Activated gamma-delta T cell treated with anti-CD3 and anti-CD28 coated beads, Interleukin-2, amount 50 U/mL, for 16 hours (primary cell): ENCODE data around the gene ITGB4.
"Not testable (repeated sequence)": the region's sequence is repeated elsewhere in the genome, so short reads cannot be mapped to it uniquely, and the experiment has no call there.

ENCODE experiments used
- DNase-seq: peaks from one replicate; pipeline ENCODE4 v3.0.0-alpha.2; 2020; ENCODE audit warnings: low read depth

Gene ITGB4

GRCh38 chr17:75753514-75754377 lies 32.5 kb downstream of the ITGB4 start:
- DNase-seq = peak; percentile 60

- DNase-seq = no peak
Measured at GRCh38 chr17:75754378-75755204, 33.3 kb downstream of the ITGB4 start.

- no peak for DNase-seq
Measured at GRCh38 chr17:75755205-75755901, 34.1 kb downstream of the ITGB4 start.

- DNase-seq = no peak
Measured at GRCh38 chr17:75755990-75756389, 34.7 kb downstream of the ITGB4 start.

- no peak for DNase-seq
Measured at GRCh38 chr17:75756451-75757085, 35.3 kb downstream of the ITGB4 start.

- no peak for DNase-seq
Measured at GRCh38 chr17:75757086-75757681, 35.9 kb downstream of the ITGB4 start.

GRCh38 chr17:75758131-75758905 lies 37.1 kb downstream of the ITGB4 start:
- DNase-seq = no peak

GRCh38 chr17:75759457-75759856 lies 38.2 kb downstream of the ITGB4 start:
- no peak for DNase-seq

GRCh38 chr17:75759978-75760640 lies 38.9 kb downstream of the ITGB4 start:
- DNase-seq = not testable (repeated sequence)

- no peak for DNase-seq
Measured at GRCh38 chr17:75762513-75763268, 41.4 kb downstream of the ITGB4 start.

GRCh38 chr17:75763269-75763607 lies 42.0 kb downstream of the ITGB4 start:
- DNase-seq = no peak

GRCh38 chr17:75763613-75764416 lies 42.6 kb downstream of the ITGB4 start:
- DNase-seq = no peak

GRCh38 chr17:75764417-75764710 lies 43.1 kb downstream of the ITGB4 start:
- no peak for DNase-seq

- DNase-seq = peak; percentile 42
Measured at GRCh38 chr17:75764711-75765421, 43.6 kb downstream of the ITGB4 start, which contains the start of gene GALK1. GALK1 (minus strand) TSS chr17:75765192; CDS start chr17:75765136, 56 bp downstream.

- DNase-seq = no peak
Measured at GRCh38 chr17:75765981-75766380, 44.7 kb downstream of the ITGB4 start.

- no peak for DNase-seq
Measured at GRCh38 chr17:75767881-75768280, 46.6 kb downstream of the ITGB4 start.

GRCh38 chr17:75769536-75769935 lies 48.3 kb downstream of the ITGB4 start:
- DNase-seq = no peak
